ENCODE measurements around the gene MICAL2.

The MICAL2 gene

DNA sequence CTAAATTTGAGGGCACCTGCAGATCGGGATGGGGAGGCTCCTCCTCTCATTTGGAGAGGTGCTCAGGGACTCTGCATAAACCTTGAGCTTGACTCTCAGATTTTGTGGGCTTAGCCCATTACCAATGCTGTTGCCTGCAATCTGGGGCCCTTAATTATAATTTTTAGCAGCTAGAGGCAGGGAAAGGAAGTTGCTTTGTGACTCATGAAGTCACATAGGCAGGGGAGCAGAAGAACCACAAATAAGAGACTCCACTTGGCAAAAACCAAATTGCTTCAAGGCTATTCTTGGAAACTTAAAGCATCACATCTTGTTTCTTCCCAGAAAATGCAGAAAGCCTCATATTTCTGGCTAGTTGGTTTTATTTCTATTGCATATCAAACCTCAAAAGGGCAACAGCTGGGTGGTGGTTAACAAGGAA, 46.9 kb downstream of the MICAL2 start:
- DNase-seq = no peak

DNA sequence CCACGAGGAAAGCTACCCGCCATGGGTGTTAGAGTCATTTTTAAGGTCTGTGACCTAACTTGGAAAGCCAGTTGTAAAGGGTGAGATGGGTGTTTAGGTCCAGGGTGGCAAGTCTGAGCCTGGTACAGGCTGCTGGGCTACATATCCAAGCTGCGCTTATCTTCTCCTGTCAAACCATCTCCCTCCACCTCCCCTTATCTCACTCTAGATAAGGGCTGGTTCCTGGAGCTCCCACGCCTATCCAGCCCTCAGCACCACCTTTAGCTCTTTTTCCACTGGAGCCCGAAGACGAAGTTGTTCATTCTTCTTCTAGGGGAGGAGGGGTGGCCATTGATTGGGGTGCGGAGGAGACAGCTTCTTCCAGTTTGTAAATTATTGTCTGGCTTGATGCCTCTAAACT, 48.5 kb downstream of the MICAL2 start:
- DNase-seq = no peak

DNA sequence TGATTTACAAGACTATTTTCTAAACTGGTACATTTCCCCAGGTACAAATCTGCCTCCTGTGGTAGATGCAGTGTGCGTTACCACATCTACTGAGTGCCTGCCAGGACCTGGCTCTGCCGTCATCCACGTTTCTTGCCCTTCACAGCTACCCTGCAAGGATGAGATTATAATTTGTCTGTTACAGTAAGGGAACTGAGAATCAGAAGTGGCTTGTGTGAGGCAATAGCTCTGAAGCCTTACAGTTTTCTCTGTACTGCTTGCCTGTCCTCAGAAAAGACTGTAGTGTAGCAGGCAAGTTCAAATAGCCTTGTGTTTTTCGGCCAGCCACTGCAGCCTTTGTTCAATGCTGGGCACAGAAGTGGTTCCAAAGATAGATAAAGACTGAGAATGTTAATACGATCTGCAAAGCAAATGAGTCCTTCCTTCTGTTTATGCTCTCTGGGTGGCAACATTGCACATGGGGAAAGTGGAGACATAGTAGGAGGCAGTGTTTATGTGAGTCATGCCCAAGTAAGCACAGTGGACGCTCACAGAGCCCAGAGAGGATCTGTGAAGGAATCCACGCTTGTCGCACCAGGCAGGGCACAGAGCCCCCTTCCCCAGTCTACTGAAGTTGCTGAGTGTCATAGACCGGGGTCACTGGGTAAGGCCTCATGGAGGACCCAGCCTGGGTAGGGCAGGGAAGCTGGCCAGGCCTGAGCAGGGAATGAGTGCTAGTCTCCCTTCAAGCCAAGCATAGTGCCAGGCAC, 49.1 kb downstream of the MICAL2 start:
- DNase-seq = no peak

DNA sequence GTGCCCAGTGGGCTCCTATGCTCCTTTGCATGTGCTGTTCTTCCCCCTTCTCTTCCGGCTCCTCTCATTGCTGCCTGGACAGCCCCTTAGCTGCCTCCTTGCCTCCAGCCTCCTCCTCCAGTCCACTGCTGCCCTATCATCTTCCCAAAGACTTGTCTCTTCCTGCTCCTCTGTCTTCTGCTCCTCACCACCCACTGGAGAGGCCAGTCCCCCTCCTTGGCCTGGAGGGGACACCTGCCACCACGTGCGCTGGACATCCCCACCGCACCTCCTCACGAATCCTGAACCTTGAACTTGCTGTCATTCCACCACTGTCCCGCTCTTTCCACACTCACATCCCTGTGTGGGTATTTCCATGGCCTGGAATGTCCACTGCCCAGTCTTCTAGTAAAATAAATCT, 49.8 kb downstream of the MICAL2 start:
- DNase-seq = no peak

DNA sequence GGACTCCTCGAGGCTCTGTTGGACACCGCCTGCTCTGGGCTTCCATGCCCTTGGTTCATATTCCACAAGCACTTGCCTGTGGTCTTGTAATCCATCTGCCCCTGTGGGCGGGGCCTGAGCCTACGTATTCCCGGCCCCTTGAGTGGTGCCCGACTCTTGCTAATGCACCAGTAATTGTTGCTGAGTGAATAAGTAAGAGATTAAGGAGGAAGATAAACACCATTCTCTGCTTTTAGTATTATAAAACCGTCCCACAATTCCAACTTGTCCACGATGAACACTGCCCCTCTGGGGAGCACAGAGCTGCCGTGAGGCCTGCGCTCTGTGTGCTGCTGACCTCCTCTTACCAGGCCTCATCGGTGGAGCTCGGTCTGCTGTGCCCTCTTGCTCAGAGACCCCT, 50.3 kb downstream of the MICAL2 start:
- no peak for DNase-seq

DNA sequence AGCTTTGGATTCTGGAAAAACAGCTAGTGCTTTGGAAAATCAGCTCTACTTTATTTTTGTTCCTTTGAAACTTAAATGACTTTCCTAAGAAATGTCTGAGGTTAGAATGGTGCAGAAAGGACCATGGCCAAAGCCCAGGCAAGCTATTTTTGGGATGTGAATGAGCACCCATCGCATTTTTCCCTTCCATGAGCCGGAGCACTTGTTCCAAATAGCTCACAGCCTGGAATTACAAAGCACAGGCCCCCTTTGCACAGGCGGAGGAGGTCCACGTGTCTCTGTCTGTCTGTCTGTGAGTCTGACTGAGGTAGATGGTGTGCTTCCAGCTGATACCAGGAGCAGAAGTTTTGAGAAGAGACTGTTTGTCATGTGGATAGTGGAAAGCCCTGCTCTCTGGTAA, 50.7 kb downstream of the MICAL2 start:
- DNase-seq = no peak

DNA sequence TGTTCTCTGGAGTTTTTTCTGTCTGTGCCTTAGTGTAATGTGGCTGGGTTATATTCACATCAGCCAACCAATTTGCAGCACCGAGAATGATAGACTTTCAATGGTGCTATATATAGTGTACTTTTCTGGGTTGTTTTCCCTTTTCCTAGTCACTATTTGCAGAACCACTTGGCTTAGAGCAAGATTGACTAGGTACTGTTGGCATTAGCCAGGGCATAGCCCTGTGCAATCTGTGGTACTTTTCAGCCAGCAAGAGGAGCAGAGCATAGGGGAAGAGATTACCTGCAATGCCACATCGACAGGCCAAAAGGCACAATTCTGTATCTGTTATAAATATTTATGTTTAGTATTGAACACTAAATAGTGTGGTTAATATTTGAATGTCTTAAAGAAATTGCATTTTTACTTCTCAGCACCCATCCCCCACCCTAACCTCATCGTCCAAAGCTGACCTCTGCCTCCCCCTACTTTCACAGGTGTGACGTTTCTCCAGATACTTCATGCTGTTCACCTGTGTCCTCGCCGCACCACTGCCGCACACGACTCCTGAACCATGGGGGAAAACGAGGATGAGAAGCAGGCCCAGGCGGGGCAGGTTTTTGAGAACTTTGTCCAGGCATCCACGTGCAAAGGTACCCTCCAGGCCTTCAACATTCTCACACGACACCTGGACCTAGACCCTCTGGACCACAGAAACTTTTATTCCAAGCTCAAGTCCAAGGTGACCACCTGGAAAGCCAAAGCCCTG, 51.4 kb downstream of the MICAL2 start:
- DNase-seq = no peak

DNA sequence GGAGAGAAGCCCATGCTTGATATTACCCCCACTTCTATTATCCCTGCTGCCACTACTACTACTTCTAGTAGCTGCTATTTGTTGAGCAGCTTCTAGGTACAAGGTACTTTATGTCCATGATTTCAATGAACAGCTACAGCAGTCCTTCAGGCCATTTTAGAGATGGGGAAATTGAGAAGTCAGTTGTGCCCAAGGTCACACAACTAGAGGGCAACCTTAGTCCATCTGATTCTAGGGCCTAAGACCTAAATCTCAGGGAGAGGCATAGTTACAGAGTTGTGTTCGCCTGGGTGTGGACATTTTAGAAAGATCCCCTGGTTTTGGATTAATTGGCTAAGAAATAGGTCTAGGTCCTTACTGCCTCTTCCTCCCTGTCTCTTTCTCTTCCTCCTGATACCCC, 52.3 kb downstream of the MICAL2 start:
- no peak for DNase-seq

DNA sequence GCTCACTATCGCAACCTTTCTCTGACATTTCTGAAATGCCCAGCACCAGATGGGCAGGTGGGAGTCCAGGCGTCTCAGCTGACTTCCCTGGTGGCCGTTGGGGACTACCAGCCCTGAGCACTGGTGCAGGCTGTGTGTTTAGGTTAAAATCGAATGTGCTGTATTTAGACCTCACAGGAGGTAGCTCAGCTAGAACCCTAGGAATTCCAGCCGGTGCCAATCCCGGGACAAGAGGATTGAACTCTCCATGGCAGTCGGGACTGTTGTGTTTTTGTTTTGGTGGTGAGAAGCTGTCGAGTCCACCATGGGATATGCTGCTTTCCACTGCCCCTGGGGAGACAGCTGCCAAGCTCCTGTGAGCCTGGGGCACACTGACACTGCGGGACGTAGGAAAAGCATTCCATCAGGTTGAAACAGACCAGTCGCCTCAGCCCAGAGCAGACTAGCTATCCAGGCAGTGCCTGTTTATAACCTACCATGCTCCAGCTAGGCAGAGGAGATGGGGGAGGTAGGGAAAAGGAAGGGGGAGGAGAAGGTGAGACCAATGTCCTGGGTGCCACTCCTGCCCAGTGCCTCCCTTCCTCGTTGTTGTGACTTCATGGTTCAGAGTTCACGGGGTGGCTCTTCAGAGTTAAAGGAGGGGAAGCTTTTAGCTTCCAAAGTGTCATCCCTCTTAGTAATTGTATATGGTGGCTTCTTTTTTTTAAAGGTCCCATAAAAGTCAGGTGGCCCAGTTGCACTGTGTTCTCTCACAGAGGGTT, 53.0 kb downstream of the MICAL2 start:
- DNase-seq = no peak

DNA sequence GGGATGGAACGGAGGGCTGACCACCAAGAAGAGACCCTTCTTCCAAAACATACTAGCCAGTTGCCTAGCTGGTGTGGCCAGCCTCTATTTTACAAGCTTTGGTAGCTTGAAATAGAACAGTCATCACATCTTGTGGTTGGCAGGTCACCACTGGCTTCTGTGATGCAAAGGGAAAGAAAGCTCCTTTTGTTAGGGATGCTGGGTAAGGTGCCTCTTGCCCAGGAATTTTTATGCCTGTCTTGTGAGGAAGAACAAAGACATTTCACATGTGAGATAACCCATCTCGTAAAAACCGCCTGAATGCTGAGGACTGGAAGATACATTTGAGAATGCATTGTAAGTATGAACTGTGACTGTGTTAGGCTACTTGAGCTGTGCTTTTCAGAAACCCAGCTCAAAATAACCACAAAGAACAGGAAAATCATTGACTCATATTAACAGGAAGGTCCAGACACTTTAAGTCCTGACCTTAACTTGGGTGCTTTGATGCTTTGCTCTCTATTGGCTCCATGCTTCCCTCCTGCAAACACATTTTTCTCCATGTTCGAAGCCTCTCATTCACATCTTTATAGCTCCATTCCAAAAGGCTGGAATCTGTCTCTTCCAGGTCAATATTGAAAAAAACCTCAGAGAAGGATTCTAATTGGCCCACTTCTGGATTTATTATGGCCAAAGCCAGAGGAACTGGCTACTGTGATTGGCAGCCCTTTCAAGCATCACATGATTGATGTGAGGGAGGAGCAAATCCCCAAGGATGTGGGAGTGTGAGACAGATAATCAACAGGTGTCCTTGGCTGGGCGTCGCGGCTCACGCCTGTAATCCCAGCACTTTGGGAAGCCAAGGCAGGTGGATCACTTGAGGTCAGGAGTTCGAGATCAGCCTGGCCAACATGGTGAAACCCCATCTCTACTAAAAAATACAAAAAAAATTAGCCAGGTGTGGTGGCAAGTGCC, 53.9 kb downstream of the MICAL2 start:
- no peak for DNase-seq

DNA sequence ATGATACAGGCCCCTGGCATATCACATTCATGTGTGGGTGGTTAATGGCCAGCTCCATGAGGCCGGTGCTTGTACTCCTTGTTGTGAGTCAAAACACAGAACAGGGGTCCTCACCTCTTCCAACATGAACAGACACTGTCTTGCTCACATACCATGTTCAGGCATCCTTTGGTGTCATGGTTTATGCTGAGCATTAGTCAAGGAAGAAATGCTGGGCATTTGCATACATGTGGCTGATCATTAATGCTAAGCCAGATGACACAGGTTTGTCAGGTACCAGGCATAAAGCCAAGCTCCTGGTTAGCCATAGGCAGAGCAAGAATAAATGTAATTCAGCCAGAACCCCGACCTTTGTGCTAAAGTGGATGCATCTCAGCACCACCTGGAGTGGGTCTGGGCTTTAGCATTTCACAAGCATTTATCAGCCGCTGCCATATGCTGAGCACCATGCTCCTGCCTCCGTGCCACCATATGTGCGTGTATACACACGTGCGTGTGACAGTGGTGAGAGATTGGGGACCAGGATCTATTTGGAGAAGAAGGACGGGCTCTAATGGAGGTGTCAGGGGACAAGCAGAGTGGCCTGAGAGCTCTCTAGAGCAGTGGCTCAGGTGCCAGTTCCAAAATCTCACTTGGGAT, 55.0 kb downstream of the MICAL2 start:
- no peak for DNase-seq

DNA sequence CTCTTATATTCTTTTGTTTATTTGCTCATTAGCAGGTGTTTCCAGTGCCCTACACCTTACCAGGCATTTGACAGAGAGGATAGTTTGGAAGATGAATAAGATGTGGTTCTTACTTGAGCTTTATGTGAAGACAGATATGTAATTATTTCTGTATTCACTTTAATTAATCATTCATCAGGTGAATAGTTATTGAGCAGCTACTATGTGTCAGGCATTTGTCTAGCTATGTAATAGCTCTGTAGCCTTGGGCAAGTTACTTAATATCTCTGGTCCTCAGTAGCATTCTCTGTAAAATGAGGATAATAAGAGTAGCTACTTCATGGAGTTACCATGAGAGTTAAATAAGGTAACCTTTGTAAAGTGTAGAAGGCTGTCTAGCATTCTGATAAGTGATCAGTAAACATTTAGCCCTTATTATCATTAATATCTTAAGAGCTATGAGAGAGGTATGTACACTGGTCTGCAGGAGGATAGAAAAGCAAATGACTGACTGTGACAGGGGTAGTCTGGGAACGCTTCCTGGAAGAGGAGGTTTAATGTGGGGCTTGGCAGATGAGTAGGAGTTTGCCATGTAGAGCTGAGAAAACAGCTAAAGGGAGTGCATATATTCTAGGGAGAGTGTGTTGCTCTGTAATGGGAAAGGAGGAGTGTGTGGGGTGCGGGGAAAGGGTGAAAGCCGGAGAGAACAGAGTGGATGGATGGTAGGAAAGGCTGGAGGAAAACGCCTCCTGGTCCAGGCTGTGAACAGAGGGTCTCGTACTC, 56.1 kb downstream of the MICAL2 start:
- DNase-seq = no peak

DNA sequence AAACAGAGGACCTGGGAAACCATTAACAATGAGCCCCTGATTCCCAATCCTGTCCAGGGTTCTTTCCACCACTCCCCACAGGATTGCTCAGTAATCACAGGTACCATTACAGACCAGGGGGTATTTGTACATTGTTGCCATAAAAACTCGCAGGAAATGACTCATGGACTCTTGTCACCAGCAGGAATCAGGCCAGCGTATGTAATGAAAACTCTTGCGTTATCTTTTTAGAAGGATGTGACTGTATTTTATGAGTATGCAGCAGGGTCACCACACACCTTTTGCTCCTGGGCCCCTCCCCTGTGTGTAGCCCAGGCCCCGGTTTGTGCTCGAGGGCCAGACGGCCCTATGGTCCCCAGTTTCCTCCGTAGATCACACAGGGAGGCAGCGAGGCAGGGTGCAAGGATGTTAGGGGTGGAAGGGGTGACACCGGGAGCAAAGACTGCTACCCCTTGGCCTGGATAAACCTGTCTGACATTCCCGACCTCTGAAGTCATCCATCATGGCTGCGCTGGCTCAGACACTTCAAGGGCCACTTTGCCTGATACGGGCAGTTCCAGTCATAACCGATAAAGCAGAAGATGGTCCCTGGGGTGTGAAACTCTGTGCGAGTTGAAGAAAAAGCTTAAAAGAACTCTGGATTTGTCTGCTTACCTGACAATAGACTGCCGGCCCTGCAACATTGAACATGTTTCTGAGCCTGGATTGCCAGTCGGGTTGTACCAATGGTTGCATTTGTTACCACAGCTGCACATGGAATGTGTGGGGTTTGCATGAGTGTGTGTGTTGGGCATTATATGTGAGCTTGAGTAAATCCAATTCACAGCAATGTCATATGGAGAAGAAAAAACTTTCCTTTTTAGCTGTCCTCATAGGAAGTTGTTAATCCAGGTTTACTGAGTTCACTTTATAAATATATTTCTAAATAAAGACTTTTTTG, 56.9 kb downstream of the MICAL2 start:
- DNase-seq = no peak

DNA sequence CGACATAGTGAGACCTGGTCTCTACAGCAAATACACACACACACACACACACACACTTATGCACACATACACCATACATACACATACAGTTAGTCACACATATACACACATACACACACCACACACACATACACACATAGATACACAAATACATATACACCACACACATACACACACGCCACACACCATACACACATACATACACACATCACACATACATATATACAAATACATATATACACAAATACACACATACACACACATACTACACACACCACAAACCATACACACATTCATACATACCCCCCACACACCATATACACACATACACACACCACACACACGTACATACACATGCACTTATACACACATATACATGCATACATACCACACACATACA, 57.7 kb downstream of the MICAL2 start:
- DNase-seq = no peak

DNA sequence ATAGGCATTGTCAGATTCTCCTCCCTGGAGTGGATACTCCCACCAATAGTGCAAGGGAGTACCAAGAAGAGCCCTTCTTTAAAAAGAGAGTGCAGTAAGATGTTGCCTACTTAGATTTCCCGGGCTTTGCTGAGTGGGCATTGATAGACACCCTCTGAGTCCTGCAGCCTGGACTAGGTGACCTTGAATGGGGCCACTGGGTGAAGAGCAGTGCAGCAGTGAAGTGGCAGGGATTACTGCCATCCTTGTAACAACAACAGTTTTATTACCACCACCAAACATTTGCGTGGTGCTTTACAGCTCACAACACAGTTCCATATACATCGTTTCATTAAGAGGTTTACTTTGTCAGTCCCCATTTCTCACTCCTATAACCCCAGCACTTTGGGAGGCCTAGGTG, 59.4 kb downstream of the MICAL2 start:
- no peak for DNase-seq

DNA sequence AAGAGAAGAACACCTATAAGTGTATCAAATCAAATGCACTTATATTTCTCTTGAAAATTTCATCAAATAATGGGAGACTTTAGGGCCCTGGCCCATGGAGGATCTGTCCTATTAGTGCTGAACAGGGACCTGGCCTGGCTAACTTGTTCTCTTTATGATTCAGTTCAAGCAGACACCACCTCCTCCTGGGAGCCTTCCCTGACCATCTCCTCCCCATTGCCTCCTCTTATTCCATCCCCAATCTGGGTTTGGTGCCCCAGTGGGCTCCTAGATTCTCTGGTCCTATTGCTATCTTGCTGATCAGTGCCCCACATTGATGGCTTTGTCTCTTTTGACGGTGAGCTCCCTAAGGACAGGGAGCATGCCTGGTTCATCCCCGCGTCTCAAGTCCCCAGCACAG, 60.1 kb downstream of the MICAL2 start:
- no peak for DNase-seq

DNA sequence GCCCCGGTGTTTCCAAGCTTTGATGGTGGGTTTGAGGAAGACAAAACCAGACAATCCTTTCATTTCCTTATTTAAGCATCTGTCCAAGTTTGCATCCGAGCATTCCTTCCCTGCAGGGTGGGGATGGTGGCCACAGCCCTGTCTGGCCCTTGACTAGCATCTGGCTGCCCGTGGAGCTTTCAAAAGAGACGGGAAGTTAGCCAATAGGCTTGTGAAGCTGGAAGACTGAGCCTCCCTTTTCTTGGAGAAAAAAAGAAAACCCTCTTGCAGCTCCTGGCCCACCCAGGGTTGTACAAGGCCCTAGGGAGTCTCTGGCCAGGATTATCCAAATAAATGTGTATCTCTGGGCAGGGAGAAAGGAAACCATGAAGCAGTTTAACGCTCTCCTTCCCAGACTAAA, 60.6 kb downstream of the MICAL2 start:
- DNase-seq = no peak

DNA sequence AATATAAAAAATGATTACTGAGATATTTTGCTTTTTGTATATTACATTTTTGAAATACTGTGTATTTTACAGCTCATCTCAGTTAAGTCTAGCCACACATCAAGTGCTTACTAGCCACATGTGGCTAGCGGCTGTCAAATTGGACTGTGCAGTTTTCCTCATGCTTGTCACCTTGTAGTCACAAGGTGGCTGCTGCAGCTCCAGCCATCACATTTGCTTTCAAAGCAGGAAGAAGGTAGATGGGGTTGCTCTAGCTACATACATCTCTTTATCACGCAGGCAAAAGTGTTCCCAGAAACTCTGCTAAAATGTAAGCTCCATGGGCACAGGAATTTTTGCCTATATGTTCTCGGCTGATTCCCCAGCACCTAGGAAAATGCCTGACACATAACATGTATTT, 61.5 kb downstream of the MICAL2 start:
- no peak for DNase-seq

DNA sequence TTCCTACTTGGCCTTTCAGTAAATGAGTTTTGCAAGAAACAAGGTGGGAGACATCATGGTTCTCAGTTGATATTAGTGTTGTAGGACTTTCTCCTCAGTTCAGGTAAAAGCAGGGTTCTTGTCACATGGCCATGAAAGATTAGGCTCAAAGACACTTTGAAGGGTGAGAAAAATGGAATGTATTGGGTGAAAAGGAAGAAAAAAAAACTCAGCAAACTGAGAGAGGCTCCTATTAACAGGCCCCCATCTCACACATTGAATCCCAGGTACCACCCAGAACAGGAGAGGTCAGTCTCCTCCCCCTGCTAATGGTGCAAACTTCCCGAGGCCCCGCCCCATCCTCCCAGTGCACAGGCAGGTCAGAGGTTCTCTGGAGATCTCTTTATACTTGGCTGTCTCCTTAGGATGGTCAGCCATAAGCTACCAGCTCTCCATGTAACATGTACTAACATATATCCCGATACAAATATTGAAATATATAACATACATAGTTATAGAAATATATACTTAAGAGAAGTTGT, 62.2 kb downstream of the MICAL2 start:
- no peak for DNase-seq

DNA sequence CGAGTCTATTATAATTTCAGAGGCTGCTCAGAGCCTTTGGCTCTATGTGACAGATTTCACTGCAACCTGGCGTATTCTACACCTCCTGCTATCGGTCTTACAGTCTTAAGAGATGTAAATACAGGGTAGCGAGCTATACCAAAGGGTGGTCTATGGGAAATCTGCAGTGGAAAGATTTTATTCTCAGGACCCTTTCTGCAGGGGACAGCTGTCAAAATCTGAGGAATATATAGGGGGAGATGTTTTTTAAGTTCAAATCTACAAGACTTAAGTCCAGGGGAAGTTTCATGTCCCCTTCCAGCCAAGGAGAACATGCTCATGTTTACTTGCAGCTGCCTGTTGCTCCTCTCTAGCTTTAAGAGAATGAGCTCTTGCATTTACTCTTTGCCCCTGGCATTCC, 62.7 kb downstream of the MICAL2 start:
- DNase-seq = no peak

All from KG1 (cell line).